8988T (cell line): ENCODE measurements around the gene CLEC4G.

ENCODE experiments used
- DNase-seq: peaks from one replicate; pipeline ENCODE4 v3.0.0; 2011

Gene CLEC4G

GRCh38 chr19:7720351-7720750, 11.6 kb downstream of the CLEC4G start:
- DNase-seq: no peak

- no peak for DNase-seq
Measured at GRCh38 chr19:7718668-7719067, 13.2 kb downstream of the CLEC4G start.

- no peak for DNase-seq
Measured at GRCh38 chr19:7716762-7717161, 15.1 kb downstream of the CLEC4G start.

GRCh38 chr19:7715671-7716070, 16.2 kb downstream of the CLEC4G start:
- DNase-seq: no peak

DNA sequence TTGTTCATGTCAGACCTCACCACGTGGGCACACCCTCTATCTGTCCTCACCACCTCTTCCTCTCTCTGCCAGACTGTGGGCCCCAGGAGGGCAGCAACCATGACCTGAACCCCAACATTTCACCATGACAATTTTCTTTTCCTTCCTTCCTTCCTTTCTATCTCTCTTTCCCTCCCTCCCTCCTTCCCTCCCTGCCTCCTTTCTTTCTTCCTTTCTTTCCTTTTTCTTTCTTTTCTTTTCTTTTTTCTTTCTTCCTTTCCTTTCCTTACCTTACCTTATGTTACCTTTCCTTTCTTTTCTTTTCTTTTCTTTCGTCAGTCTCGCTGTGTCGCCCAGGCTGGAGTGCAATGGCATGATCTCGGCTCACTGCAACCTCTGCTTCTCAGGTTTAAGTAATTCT, 21.3 kb downstream of the CLEC4G start:
- no peak for DNase-seq

DNA sequence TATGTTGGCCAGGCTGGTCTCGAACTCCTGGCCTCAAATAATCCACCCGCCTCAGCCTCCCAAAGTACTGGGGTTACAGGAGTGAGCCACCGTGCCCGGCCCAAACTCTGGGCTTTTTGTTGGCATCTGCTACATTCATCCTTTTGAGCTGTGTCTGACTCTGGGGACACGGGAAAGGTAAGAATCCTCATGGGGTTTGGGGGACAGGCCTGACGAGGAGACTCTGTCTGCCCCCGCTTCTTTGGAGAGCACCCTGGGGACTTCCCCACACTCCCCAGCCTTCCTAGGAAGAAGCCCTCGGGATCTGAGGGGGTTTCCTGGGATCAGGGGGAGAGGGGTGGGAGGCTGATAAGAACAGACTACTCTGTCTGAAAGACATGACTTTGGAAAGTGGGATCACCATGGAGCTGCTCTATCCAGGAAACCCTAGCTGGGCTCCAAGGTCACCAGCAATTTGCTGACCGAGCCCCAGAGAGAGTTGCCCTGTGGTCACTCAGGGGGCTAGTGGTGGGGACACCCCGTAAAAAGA, 21.9 kb downstream of the CLEC4G start:
- DNase-seq: no peak

DNA sequence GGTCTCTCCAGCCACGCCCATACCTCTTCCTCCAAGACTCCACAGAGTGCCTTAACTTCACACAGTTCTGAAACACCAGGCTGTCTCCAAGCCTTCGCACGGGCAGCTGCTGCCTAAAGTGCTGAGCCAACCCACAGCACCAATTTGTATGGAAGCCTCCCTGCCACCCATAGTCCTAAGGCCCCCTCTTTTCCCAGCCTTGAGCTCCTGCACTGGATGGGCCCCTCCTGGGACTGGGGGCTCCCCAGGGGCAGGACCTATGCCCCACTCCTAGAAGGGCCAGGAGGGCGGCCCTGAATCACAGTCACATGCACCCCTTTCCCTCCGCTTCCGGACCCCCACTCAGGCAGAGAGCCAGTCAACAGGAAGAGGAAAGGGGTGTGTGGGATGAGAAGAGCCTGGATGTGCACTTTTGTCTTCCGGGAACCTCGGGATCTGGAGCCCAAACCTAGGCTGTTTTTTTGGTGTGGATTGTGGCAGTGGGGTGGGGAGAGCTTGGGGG, 24.9 kb downstream of the CLEC4G start:
- DNase-seq: no peak

- DNase-seq: no peak
Measured at GRCh38 chr19:7706188-7706954, 25.5 kb downstream of the CLEC4G start.

DNA sequence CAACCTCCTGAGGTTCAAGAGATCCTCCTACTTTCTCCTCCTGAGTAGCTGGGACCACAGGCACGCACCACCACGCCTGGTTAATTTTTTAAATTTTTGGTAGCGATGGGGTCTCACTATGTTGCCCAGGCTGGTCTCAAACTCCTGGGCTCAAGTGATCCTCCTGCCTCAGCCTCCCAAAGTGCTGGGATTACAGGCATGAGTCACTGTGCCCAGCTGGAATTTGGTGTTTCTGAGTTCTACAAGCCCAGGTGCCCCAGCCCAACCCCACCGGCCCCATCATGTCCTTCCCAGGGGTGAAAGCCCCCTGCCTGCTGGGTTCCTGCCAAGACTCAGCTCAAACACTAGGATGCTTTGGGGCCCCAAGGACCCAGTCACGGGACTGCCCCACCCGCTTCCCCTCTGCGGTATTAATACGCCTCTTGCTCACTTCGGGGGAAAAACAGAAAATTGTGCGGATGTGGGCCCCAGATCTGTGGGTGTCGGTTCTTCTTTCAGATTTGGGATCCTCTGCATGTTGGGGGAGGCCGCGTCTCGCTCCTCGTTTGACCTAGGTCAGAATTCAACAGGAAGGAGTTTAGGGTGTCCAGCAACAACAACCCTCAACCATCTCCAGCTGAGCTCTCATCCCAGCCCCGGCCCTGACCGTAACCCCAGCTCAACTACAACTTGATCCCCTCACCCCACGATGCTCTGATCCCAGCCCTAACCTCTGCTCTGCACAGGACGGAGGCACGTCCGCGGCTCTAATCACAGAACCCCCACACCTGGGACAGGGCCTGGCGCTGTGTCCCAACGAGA, 26.3 kb downstream of the CLEC4G start:
- DNase-seq: no peak

DNA sequence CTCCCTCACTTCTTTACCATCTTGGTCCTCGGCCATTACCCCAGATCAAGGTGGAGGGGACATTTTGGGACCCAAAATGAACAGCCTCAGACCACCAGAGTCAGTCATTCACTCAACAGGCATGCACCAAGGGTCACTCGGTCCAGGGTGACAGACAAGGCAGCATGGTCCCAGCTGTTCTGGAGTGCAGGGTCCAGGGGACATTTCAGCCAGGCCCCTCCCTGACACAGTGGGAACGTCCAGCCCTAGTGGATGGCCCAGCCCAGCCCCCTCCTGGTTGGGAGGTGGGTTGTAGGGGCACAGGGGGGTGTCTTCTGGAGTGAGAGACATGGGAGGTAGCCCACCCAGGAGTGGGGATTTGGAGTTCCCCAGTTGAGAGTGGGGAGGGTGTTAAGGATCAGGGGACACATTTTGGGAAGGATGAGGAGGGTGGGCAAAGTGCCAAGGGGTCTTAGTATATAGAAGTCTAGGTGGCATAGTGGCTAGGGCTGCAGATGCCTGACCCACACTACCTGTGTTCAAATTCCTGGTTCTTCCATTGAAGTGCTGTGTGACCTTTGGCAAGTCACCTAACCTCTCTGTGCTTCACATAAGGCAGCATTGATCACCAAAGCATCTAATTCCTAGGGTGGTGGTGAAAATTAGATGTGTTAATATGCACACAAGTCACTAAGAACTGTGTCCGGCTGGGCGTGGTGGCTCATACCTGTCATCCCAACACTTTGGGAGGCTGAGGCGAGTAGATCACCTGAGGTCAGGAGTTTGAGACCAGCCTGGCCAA, 27.4 kb downstream of the CLEC4G start:
- no peak for DNase-seq

GRCh38 chr19:7703332-7703731, 28.6 kb downstream of the CLEC4G start:
- DNase-seq: no peak

- DNase-seq: no peak
Measured at GRCh38 chr19:7701654-7702457, 30.1 kb downstream of the CLEC4G start, which contains the start of gene FCER2. FCER2 (minus strand) TSS chr19:7702131; CDS start chr19:7699760, 2,371 bp downstream.

GRCh38 chr19:7701049-7701653, 30.8 kb downstream of the CLEC4G start:
- no peak for DNase-seq

GRCh38 chr19:7699417-7700401, 32.2 kb downstream of the CLEC4G start:
- DNase-seq: no peak

DNA sequence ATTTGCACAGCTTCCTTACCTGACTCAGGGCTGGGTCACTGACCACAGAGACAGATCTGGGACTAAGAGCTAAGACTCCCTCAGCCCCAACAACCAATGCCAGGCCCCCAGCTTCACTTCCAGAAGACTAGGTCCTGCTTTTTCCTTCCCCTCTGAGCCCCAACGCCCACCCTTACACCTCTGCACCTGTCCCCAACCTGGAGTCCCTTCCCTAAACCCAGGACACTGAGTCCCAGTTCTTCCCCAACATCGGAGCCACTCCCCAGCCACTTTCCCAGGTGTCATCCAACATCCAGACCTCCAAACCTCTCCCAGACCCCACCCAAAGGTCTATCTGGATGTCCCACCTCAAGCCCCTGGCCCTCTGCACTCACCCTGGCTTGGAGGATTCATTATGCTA, 32.9 kb downstream of the CLEC4G start:
- DNase-seq: no peak

GRCh38 chr19:7698583-7698982, 33.3 kb downstream of the CLEC4G start:
- DNase-seq: no peak

DNA sequence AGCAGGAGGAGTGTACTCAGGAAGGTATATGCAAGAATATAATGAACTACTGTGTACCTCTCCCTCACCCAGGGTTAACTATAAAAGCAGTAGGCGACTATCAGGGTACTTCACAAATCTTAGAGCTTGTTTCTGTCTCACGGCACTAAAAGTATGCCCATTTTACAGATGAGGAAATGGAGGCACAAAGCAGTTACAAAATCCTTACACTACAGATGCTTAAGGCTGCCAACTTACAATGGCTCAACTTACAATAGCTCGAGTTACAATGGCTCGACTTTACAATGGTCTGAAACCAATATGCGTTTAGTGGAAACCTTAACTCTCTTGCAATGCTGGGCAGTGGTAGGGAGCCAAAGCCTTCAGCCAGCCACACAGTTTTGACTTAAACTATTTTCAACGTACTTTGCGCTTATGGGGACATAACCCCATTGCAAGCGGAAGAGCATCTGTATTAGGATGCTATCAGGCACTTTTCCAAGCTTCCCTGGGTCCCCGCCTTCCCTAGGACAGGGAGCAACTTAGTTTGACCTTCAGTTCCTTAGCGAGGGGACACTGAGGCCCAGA, 34.1 kb downstream of the CLEC4G start:
- no peak for DNase-seq

- no peak for DNase-seq
Measured at GRCh38 chr19:7694499-7694898, 37.4 kb downstream of the CLEC4G start.

GRCh38 chr19:7692417-7693088, 39.4 kb downstream of the CLEC4G start:
- DNase-seq: no peak
